ENCODE data around the gene PTPRN2. TPM values are rescaled to one million over a fixed set of nuclear protein-coding genes. Genes with fewer than 3 reads are reported as not detected.
A peak's percentile ranks its signal among the peaks of the same experiment; 100 is the strongest.

Gene PTPRN2
- polyA plus RNA-seq, 1 of the 3 experiments (the other 2 are of a cell fraction) = 4.0 TPM

DNA sequence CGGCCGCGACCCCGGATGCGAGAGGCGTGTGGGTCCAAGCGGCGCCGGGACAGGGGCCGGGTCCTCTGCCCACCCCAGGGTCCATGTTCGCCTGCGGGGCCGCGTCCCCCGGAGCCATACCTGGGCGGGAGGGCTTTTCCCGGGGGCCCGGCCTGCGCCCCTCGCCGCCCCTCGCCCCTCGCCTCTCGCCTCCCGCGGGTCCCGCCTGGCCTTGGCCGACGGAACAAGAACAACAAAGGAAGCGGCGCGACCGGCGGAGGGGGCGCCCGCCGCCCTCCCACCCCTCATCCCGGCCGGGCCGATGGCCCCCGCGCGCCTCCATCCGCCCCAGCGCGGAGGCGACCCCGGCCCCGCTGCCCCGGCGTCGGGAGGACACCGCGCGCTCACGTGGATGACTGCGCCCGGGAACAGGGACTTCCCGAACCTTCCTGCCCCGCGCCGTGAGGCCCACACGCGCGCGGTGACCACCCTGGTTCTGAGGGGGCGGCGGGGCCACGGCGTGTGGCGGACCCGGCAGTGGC lies 902.7 kb downstream of the PTPRN2 start:
- TF ChIP-seq, protein P1, sequence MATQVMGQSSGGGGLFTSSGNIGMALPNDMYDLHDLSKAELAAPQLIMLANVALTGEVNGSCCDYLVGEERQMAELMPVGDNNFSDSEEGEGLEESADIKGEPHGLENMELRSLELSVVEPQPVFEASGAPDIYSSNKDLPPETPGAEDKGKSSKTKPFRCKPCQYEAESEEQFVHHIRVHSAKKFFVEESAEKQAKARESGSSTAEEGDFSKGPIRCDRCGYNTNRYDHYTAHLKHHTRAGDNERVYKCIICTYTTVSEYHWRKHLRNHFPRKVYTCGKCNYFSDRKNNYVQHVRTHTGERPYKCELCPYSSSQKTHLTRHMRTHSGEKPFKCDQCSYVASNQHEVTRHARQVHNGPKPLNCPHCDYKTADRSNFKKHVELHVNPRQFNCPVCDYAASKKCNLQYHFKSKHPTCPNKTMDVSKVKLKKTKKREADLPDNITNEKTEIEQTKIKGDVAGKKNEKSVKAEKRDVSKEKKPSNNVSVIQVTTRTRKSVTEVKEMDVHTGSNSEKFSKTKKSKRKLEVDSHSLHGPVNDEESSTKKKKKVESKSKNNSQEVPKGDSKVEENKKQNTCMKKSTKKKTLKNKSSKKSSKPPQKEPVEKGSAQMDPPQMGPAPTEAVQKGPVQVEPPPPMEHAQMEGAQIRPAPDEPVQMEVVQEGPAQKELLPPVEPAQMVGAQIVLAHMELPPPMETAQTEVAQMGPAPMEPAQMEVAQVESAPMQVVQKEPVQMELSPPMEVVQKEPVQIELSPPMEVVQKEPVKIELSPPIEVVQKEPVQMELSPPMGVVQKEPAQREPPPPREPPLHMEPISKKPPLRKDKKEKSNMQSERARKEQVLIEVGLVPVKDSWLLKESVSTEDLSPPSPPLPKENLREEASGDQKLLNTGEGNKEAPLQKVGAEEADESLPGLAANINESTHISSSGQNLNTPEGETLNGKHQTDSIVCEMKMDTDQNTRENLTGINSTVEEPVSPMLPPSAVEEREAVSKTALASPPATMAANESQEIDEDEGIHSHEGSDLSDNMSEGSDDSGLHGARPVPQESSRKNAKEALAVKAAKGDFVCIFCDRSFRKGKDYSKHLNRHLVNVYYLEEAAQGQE (IDR thresholded peaks at IDR 0.05; ENCODE audit: low read depth, low read length) = no peak
- no peak for TF ChIP-seq RXRA (IDR thresholded peaks at IDR 0.05; ENCODE audit: borderline replicate concordance, low read depth)
- TF ChIP-seq, protein P2, sequence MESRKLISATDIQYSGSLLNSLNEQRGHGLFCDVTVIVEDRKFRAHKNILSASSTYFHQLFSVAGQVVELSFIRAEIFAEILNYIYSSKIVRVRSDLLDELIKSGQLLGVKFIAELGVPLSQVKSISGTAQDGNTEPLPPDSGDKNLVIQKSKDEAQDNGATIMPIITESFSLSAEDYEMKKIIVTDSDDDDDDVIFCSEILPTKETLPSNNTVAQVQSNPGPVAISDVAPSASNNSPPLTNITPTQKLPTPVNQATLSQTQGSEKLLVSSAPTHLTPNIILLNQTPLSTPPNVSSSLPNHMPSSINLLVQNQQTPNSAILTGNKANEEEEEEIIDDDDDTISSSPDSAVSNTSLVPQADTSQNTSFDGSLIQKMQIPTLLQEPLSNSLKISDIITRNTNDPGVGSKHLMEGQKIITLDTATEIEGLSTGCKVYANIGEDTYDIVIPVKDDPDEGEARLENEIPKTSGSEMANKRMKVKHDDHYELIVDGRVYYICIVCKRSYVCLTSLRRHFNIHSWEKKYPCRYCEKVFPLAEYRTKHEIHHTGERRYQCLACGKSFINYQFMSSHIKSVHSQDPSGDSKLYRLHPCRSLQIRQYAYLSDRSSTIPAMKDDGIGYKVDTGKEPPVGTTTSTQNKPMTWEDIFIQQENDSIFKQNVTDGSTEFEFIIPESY (IDR thresholded peaks at IDR 0.05; ENCODE audit: borderline replicate concordance, low read depth) = no peak
- no peak for TF ChIP-seq JUND (IDR thresholded peaks at IDR 0.05)
- no peak for TF ChIP-seq GABPA (IDR thresholded peaks at IDR 0.05; ENCODE audit: low read depth)
- no peak for TF ChIP-seq MXI1 (IDR thresholded peaks at IDR 0.05; ENCODE audit: low read depth, low read length)
- no peak for TF ChIP-seq NRF1 (IDR thresholded peaks at IDR 0.05; ENCODE audit: low read depth, low read length)
- no peak for TF ChIP-seq MEF2A (IDR thresholded peaks at IDR 0.05; ENCODE audit: borderline replicate concordance, low read depth)
- TF ChIP-seq FOXM1 (IDR thresholded peaks at IDR 0.05; ENCODE audit: low read depth) = no peak
- TF ChIP-seq YY1 (IDR thresholded peaks at IDR 0.05; ENCODE audit: low read depth) = no peak
- TF ChIP-seq SMC3 (IDR thresholded peaks at IDR 0.05; ENCODE audit: low read depth, low read length) = no peak
- TF ChIP-seq, protein P3, sequence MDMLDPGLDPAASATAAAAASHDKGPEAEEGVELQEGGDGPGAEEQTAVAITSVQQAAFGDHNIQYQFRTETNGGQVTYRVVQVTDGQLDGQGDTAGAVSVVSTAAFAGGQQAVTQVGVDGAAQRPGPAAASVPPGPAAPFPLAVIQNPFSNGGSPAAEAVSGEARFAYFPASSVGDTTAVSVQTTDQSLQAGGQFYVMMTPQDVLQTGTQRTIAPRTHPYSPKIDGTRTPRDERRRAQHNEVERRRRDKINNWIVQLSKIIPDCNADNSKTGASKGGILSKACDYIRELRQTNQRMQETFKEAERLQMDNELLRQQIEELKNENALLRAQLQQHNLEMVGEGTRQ (IDR thresholded peaks at IDR 0.05; ENCODE audit: borderline replicate concordance, low read depth, low read length) = no peak
- TF ChIP-seq ELF1 (IDR thresholded peaks at IDR 0.05) = no peak
- no peak for TF ChIP-seq EZH2phosphoT487 (IDR thresholded peaks at IDR 0.05; ENCODE audit: borderline replicate concordance, low read depth)
- TF ChIP-seq TAF1 (IDR thresholded peaks at IDR 0.05; ENCODE audit: borderline replicate concordance, low read depth, low read length) = no peak
- TF ChIP-seq, protein P4, sequence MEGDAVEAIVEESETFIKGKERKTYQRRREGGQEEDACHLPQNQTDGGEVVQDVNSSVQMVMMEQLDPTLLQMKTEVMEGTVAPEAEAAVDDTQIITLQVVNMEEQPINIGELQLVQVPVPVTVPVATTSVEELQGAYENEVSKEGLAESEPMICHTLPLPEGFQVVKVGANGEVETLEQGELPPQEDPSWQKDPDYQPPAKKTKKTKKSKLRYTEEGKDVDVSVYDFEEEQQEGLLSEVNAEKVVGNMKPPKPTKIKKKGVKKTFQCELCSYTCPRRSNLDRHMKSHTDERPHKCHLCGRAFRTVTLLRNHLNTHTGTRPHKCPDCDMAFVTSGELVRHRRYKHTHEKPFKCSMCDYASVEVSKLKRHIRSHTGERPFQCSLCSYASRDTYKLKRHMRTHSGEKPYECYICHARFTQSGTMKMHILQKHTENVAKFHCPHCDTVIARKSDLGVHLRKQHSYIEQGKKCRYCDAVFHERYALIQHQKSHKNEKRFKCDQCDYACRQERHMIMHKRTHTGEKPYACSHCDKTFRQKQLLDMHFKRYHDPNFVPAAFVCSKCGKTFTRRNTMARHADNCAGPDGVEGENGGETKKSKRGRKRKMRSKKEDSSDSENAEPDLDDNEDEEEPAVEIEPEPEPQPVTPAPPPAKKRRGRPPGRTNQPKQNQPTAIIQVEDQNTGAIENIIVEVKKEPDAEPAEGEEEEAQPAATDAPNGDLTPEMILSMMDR (IDR thresholded peaks at IDR 0.05) = no peak
- TF ChIP-seq, protein P5, sequence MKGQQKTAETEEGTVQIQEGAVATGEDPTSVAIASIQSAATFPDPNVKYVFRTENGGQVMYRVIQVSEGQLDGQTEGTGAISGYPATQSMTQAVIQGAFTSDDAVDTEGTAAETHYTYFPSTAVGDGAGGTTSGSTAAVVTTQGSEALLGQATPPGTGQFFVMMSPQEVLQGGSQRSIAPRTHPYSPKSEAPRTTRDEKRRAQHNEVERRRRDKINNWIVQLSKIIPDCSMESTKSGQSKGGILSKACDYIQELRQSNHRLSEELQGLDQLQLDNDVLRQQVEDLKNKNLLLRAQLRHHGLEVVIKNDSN (IDR thresholded peaks at IDR 0.05; ENCODE audit: borderline replicate concordance, low read depth) = no peak
- no peak for TF ChIP-seq RAD21 (IDR thresholded peaks at IDR 0.05; ENCODE audit: low read length)
- TF ChIP-seq, protein P6, sequence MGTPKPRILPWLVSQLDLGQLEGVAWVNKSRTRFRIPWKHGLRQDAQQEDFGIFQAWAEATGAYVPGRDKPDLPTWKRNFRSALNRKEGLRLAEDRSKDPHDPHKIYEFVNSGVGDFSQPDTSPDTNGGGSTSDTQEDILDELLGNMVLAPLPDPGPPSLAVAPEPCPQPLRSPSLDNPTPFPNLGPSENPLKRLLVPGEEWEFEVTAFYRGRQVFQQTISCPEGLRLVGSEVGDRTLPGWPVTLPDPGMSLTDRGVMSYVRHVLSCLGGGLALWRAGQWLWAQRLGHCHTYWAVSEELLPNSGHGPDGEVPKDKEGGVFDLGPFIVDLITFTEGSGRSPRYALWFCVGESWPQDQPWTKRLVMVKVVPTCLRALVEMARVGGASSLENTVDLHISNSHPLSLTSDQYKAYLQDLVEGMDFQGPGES (IDR thresholded peaks at IDR 0.05; ENCODE audit: low read depth, low read length) = no peak
- POLR2A ChIA-PET = no interaction called here
- H3K9ac ChIP-seq = no peak overlapping the region
- no peaks in the 10 kb centered on the region for H3K9me2 ChIP-seq
- no peaks in the 10 kb centered on the region for H3K27me3 ChIP-seq (ENCODE audit: insufficient read depth)
- H3K36me3 ChIP-seq (replicated peaks in 1 of 2; ENCODE audit: control insufficient read depth in 1 of 2, insufficient read depth in 2 of 2, low read length in 1 of 2) = peaks cover 8 to 29% of the 10 kb centered on the region in 2 experiments
- H4K20me1 ChIP-seq (ENCODE audit: insufficient read depth) = no peaks in the 10 kb centered on the region
- H3K79me2 ChIP-seq (ENCODE audit: insufficient read depth) = peaks cover 5% of the 10 kb centered on the region; the same call in 1 of the 2 replicates
- no peaks in the 10 kb centered on the region for H3K9me3 ChIP-seq
- no peak overlapping the region for H3K27ac ChIP-seq (ENCODE audit: low read depth in 2 of 2, low read length in 1 of 2)
- H3K4me1 ChIP-seq (ENCODE audit: control insufficient read depth in 1 of 2, insufficient read depth in 2 of 2, low read depth in 1 of 2, low read length in 1 of 2) = peaks cover 0 to 12% of the 10 kb centered on the region in 2 experiments; a peak in 2 of 4 replicates
- H3K4me2 ChIP-seq = no peak overlapping the region
- H3K4me3 ChIP-seq (ENCODE audit: low read depth in 2 of 2, low read length in 1 of 2) = no peak overlapping the region
- peak; percentile 42 for DNase-seq
- WGBS (ENCODE audit: low lambda C conversion rate) = 94% methylated on average over 72 of the region's 72 CpGs
- CTCF ChIA-PET = no interaction called here
- H3F3A ChIP-seq (replicated peaks; ENCODE audit: insufficient read depth) = peaks cover 8% of the 10 kb centered on the region
- H2AFZ ChIP-seq (ENCODE audit: low read depth) = no peak overlapping the region
